Ovary (tissue), 3 donors: ENCODE results near the gene DEFB126.

ENCODE experiments used
- CTCF ChIP-seq, 3 donors: fragments of 450-650 bp in 2 of 3; fragments of 200-600 bp in 1 of 3; IDR thresholded peaks; one replicate each; pipeline versions ENCODE4 v1.5.1 to v1.8.0; 2016 to 2022; ENCODE audit warnings: antibody characterized with exemption in 3 of 3, mild to moderate bottlenecking in 1 of 3
- POLR2A ChIP-seq: fragments of 450-650 bp; IDR thresholded peaks from one replicate; pipeline ENCODE4 v1.6.1; 2017; ENCODE audit warnings: antibody characterized with exemption, mild to moderate bottlenecking, moderate library complexity
- donor health status: DM: no; HTN: no; CAD: no.

GRCh38 chr20:101975-102374 is 40.4 kb upstream of the DEFB126 start:
- TF ChIP-seq POLR2A: no peak
- TF ChIP-seq CTCF (IDR thresholded peaks at IDR 0.05): no peak
